ENCODE measurements around the gene STXBP4.

STXBP4 gene

DNA sequence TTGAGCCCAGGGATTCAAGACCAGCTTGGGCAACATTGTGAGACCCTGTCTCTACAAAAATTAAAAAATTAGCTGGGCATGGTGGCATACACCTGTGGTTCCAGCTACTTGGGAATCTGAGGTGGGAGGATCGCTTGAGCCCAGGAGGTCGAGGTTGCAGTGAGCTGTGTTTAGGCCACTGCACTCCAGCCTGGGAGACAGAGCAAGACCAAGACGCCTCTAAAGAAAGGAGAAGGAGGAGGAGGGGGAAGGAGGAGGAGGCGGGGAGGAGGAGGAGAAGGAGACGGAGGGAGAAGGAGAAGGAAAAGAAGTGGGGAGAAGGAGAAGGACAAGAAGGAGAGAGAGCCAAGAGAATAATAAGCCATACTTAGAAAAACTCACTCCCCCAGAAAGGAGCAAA lies 35.9 kb downstream of the STXBP4 start:
- no peaks in the 10 kb centered on the region for H3K4me1 ChIP-seq (ENCODE audit: control insufficient read depth in 5 of 5, insufficient read depth in 5 of 5, low read length in 5 of 5)
- H3K27ac ChIP-seq (ENCODE audit: low read depth, low read length), result no peak overlapping the region
- no peak overlapping the region for H3K9ac ChIP-seq (ENCODE audit: low read length in 5 of 5)
- H3K9me3 ChIP-seq (ENCODE audit: control insufficient read depth in 5 of 5, low read length in 5 of 5), result no peaks in the 10 kb centered on the region
- H3K4me3 ChIP-seq (ENCODE audit: low read depth in 1 of 5, low read length in 5 of 5), result no peak overlapping the region
- no peaks in the 10 kb centered on the region for H3K27me3 ChIP-seq (ENCODE audit: control insufficient read depth in 5 of 5, insufficient read depth in 4 of 5, low read length in 5 of 5)
- H3K36me3 ChIP-seq (ENCODE audit: control insufficient read depth in 5 of 5, insufficient read depth in 5 of 5, low read length in 5 of 5), result peaks cover 0 to 11% (median 6%) of the 10 kb centered on the region in 5 donors

DNA sequence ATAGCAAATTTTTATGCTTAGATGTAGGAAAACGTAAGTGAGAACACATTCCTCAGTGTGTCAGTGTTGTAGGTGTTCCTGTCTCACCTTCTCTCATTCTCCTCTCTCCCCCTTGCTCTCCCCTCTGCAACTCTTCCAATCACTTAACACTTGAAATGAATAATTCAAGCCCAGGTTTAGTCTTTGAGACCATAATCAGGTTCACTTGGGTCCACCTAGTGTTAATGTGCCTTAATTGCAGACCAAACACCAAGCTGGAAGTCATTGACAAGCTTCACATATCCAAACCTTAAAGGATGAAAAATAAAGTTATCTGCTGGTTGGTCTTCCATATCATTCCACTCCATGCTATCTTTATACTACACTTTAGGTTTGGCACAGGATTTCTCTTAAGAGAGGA lies 37.0 kb downstream of the STXBP4 start:
- H3K27me3 ChIP-seq (ENCODE audit: control insufficient read depth in 5 of 5, insufficient read depth in 4 of 5, low read length in 5 of 5), result no peaks in the 10 kb centered on the region
- peaks cover 0 to 7% (median 3%) of the 10 kb centered on the region in 5 donors for H3K36me3 ChIP-seq (ENCODE audit: control insufficient read depth in 5 of 5, insufficient read depth in 5 of 5, low read length in 5 of 5)
- no peak overlapping the region for H3K9ac ChIP-seq (ENCODE audit: low read length in 5 of 5)
- no peak overlapping the region for H3K4me3 ChIP-seq (ENCODE audit: low read depth in 1 of 5, low read length in 5 of 5)
- no peaks in the 10 kb centered on the region for H3K4me1 ChIP-seq (ENCODE audit: control insufficient read depth in 5 of 5, insufficient read depth in 5 of 5, low read length in 5 of 5)
- no peaks in the 10 kb centered on the region for H3K9me3 ChIP-seq (ENCODE audit: control insufficient read depth in 5 of 5, low read length in 5 of 5)
- no peak overlapping the region for H3K27ac ChIP-seq (ENCODE audit: low read depth, low read length)

DNA sequence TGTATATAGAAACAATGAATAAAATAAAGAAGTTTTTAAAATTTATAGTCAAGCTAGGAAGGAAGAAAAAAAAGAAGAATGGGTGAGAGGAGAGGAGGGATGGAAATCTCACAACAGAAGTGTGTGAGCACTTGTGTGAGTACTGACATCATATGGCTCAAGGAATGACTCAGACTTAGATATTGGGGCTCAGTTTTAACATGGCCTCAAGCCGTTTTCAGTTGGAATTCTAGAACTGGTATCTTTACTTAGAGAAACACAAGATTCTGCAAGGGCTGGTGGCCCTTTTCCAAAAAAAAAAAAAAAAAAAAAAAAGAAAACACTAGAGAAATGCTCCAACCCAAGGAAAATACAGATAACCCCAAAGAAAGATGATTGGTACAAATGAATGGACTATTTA lies 55.1 kb downstream of the STXBP4 start:
- Histone ChIP-seq H3K36me3 (ENCODE audit: control insufficient read depth in 5 of 5, insufficient read depth in 5 of 5, low read length in 5 of 5) (no peaks in the 10 kb centered on the region), H3K27ac (ENCODE audit: low read depth, low read length) (no peak overlapping the region), H3K4me3 (ENCODE audit: low read depth in 1 of 5, low read length in 5 of 5) (no peak overlapping the region)

DNA sequence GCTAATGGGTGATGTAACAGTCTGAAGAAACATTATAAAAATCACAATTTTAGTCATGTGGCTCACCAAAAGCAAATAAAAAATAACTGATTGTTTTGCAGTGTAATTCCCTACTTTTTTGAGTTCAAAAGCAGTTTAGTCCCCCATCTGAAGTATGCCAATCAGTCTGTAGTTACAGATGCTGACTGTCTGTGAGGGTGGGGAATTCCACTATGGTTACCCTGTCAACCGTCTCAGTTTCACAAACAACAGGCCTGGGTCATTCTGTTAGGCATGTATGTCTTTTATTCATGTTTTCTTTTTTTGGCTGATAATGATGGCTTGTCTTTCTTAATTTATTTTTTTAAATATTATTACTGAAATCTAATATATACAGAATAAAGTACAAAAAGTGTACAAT lies 69.3 kb downstream of the STXBP4 start:
- Histone ChIP-seq H3K27me3 (ENCODE audit: control insufficient read depth in 5 of 5, insufficient read depth in 4 of 5, low read length in 5 of 5) (no peaks in the 10 kb centered on the region), H3K36me3 (ENCODE audit: control insufficient read depth in 5 of 5, insufficient read depth in 5 of 5, low read length in 5 of 5) (no peaks in the 10 kb centered on the region), H3K27ac (ENCODE audit: low read depth, low read length) (no peak overlapping the region), H3K9me3 (ENCODE audit: control insufficient read depth in 5 of 5, low read length in 5 of 5) (no peaks in the 10 kb centered on the region), H3K4me1 (ENCODE audit: control insufficient read depth in 5 of 5, insufficient read depth in 5 of 5, low read length in 5 of 5) (no peaks in the 10 kb centered on the region), H3K9ac (ENCODE audit: low read length in 5 of 5) (no peak overlapping the region), H3K4me3 (ENCODE audit: low read depth in 1 of 5, low read length in 5 of 5) (no peak overlapping the region)

More for the DNA sequence above, 55.1 kb downstream of the STXBP4 start:
- H3K4me1 ChIP-seq (ENCODE audit: control insufficient read depth in 5 of 5, insufficient read depth in 5 of 5, low read length in 5 of 5), result no peaks in the 10 kb centered on the region
- no peaks in the 10 kb centered on the region for H3K9me3 ChIP-seq (ENCODE audit: control insufficient read depth in 5 of 5, low read length in 5 of 5)
- no peaks in the 10 kb centered on the region for H3K27me3 ChIP-seq (ENCODE audit: control insufficient read depth in 5 of 5, insufficient read depth in 4 of 5, low read length in 5 of 5)
- H3K9ac ChIP-seq (ENCODE audit: low read length in 5 of 5), result no peak overlapping the region

- Histone ChIP-seq H3K36me3 (ENCODE audit: control insufficient read depth in 5 of 5, insufficient read depth in 5 of 5, low read length in 5 of 5) (no peaks in the 10 kb centered on the region), H3K27ac (ENCODE audit: low read depth, low read length) (no peak overlapping the region), H3K27me3 (ENCODE audit: control insufficient read depth in 5 of 5, insufficient read depth in 4 of 5, low read length in 5 of 5) (no peaks in the 10 kb centered on the region), H3K4me3 (ENCODE audit: low read depth in 1 of 5, low read length in 5 of 5) (no peak overlapping the region), H3K4me1 (ENCODE audit: control insufficient read depth in 5 of 5, insufficient read depth in 5 of 5, low read length in 5 of 5) (no peaks in the 10 kb centered on the region), H3K9me3 (ENCODE audit: control insufficient read depth in 5 of 5, low read length in 5 of 5) (no peaks in the 10 kb centered on the region), H3K9ac (ENCODE audit: low read length in 5 of 5) (no peak overlapping the region)
Observed at GRCh38 chr17:55038291-55038690, 69.7 kb downstream of the STXBP4 start.

DNA sequence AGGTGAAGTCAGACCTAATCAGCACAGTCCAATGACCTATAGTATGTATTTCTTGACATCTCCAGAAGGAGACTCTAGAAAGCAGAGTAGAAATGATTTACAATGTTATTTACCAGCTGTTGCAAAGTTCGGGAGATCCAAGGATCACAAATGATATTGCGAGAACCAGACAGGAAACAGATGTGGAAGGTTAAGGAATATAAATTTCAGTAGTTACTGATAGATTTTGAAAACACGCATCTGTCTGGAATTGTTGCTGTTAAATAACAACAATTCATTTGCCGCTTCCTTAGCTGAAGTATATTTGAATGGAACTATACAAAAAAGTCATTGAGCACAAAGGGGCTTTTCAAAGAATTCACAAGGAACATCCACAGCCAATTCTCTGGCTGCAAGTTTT lies 72.0 kb downstream of the STXBP4 start:
- Histone ChIP-seq H3K4me3 (ENCODE audit: low read depth in 1 of 5, low read length in 5 of 5) (no peak overlapping the region), H3K27me3 (ENCODE audit: control insufficient read depth in 5 of 5, insufficient read depth in 4 of 5, low read length in 5 of 5) (no peaks in the 10 kb centered on the region), H3K9ac (ENCODE audit: low read length in 5 of 5) (no peak overlapping the region), H3K36me3 (ENCODE audit: control insufficient read depth in 5 of 5, insufficient read depth in 5 of 5, low read length in 5 of 5) (no peaks in the 10 kb centered on the region), H3K4me1 (ENCODE audit: control insufficient read depth in 5 of 5, insufficient read depth in 5 of 5, low read length in 5 of 5) (no peaks in the 10 kb centered on the region), H3K27ac (ENCODE audit: low read depth, low read length) (no peak overlapping the region), H3K9me3 (ENCODE audit: control insufficient read depth in 5 of 5, low read length in 5 of 5) (no peaks in the 10 kb centered on the region)

- Histone ChIP-seq H3K27ac (ENCODE audit: low read depth, low read length) (no peak overlapping the region), H3K36me3 (ENCODE audit: control insufficient read depth in 5 of 5, insufficient read depth in 5 of 5, low read length in 5 of 5) (no peaks in the 10 kb centered on the region), H3K9me3 (ENCODE audit: control insufficient read depth in 5 of 5, low read length in 5 of 5) (no peaks in the 10 kb centered on the region), H3K4me1 (ENCODE audit: control insufficient read depth in 5 of 5, insufficient read depth in 5 of 5, low read length in 5 of 5) (no peaks in the 10 kb centered on the region), H3K4me3 (ENCODE audit: low read depth in 1 of 5, low read length in 5 of 5) (no peak overlapping the region), H3K27me3 (ENCODE audit: control insufficient read depth in 5 of 5, insufficient read depth in 4 of 5, low read length in 5 of 5) (no peaks in the 10 kb centered on the region), H3K9ac (ENCODE audit: low read length in 5 of 5) (no peak overlapping the region)
Observed at GRCh38 chr17:55053855-55054254, 85.3 kb downstream of the STXBP4 start.

DNA sequence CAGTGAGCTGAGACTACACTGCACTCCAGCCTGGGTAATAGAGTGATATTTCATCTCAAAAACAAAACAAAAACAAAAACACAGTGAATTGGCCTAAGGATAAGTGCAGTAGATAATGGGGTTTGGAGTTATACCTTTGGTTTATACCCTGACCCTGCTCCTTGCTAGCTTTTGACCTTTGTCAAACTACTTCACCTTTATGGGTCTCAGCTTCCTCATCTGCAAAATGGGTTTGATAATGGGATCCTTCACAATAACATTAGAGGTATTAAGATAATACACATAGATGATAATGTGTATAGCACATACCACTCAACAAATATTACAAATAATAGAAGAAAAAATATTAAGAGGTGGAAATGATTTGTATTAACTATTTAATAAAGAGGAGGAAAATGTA lies 85.9 kb downstream of the STXBP4 start:
- Histone ChIP-seq H3K4me3 (ENCODE audit: low read depth in 1 of 5, low read length in 5 of 5) (no peak overlapping the region), H3K9me3 (ENCODE audit: control insufficient read depth in 5 of 5, low read length in 5 of 5) (no peaks in the 10 kb centered on the region), H3K9ac (ENCODE audit: low read length in 5 of 5) (no peak overlapping the region), H3K36me3 (ENCODE audit: control insufficient read depth in 5 of 5, insufficient read depth in 5 of 5, low read length in 5 of 5) (no peaks in the 10 kb centered on the region), H3K27me3 (ENCODE audit: control insufficient read depth in 5 of 5, insufficient read depth in 4 of 5, low read length in 5 of 5) (no peaks in the 10 kb centered on the region), H3K27ac (ENCODE audit: low read depth, low read length) (no peak overlapping the region), H3K4me1 (ENCODE audit: control insufficient read depth in 5 of 5, insufficient read depth in 5 of 5, low read length in 5 of 5) (no peaks in the 10 kb centered on the region)

DNA sequence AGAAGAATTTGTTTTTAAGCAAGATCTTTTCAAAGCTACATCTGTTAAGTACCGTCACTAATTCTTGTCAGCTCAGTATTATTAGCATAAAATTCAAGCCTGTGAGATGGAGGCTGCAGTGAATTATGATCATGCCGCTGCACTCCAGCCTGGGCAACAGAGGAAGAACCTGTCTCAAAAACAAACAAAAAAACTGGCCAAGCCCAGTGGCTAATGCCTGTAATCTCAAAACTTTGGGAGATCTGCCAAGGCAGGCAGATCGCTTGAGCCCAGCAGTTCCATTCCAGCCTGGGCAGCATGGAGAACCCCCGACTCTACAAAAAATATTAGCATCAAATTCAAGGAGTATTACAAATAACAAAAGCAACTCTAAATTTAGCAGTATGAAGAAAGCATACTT lies 88.0 kb downstream of the STXBP4 start:
- no peak overlapping the region for H3K4me3 ChIP-seq (ENCODE audit: low read depth in 1 of 5, low read length in 5 of 5)
- H3K27me3 ChIP-seq (ENCODE audit: control insufficient read depth in 5 of 5, insufficient read depth in 4 of 5, low read length in 5 of 5), result no peaks in the 10 kb centered on the region
- no peaks in the 10 kb centered on the region for H3K9me3 ChIP-seq (ENCODE audit: control insufficient read depth in 5 of 5, low read length in 5 of 5)
- H3K27ac ChIP-seq (ENCODE audit: low read depth, low read length), result no peak overlapping the region
- H3K4me1 ChIP-seq (ENCODE audit: control insufficient read depth in 5 of 5, insufficient read depth in 5 of 5, low read length in 5 of 5), result no peaks in the 10 kb centered on the region
- no peak overlapping the region for H3K9ac ChIP-seq (ENCODE audit: low read length in 5 of 5)
- no peaks in the 10 kb centered on the region for H3K36me3 ChIP-seq (ENCODE audit: control insufficient read depth in 5 of 5, insufficient read depth in 5 of 5, low read length in 5 of 5)

- H3K9me3 ChIP-seq (ENCODE audit: control insufficient read depth in 5 of 5, low read length in 5 of 5), result no peaks in the 10 kb centered on the region
- H3K36me3 ChIP-seq (ENCODE audit: control insufficient read depth in 5 of 5, insufficient read depth in 5 of 5, low read length in 5 of 5), result no peaks in the 10 kb centered on the region
- no peaks in the 10 kb centered on the region for H3K4me1 ChIP-seq (ENCODE audit: control insufficient read depth in 5 of 5, insufficient read depth in 5 of 5, low read length in 5 of 5)
- no peak overlapping the region for H3K27ac ChIP-seq (ENCODE audit: low read depth, low read length)
- no peak overlapping the region for H3K9ac ChIP-seq (ENCODE audit: low read length in 5 of 5)
- no peaks in the 10 kb centered on the region for H3K27me3 ChIP-seq (ENCODE audit: control insufficient read depth in 5 of 5, insufficient read depth in 4 of 5, low read length in 5 of 5)
- no peak overlapping the region for H3K4me3 ChIP-seq (ENCODE audit: low read depth in 1 of 5, low read length in 5 of 5)
Observed at GRCh38 chr17:55057184-55057583, 88.6 kb downstream of the STXBP4 start.

- H3K9ac ChIP-seq (ENCODE audit: low read length in 5 of 5), result no peak overlapping the region
- no peak overlapping the region for H3K27ac ChIP-seq (ENCODE audit: low read depth, low read length)
- H3K9me3 ChIP-seq (ENCODE audit: control insufficient read depth in 5 of 5, low read length in 5 of 5), result no peaks in the 10 kb centered on the region
- H3K27me3 ChIP-seq (ENCODE audit: control insufficient read depth in 5 of 5, insufficient read depth in 4 of 5, low read length in 5 of 5), result no peaks in the 10 kb centered on the region
- no peaks in the 10 kb centered on the region for H3K36me3 ChIP-seq (ENCODE audit: control insufficient read depth in 5 of 5, insufficient read depth in 5 of 5, low read length in 5 of 5)
- H3K4me1 ChIP-seq (ENCODE audit: control insufficient read depth in 5 of 5, insufficient read depth in 5 of 5, low read length in 5 of 5), result no peaks in the 10 kb centered on the region
- H3K4me3 ChIP-seq (ENCODE audit: low read depth in 1 of 5, low read length in 5 of 5), result no peak overlapping the region
Observed at GRCh38 chr17:55059724-55060123, 91.2 kb downstream of the STXBP4 start.
